Activated T-cell treated with anti-CD3 and anti-CD28 coated beads for 48 hours (primary cell): Measurements from ENCODE around the gene CDHR1.

Source experiments
- DNase-seq: peaks from one replicate; pipeline ENCODE4 v3.0.0-alpha.2; 2020; ENCODE audit warnings: low read depth

The CDHR1 gene

DNA sequence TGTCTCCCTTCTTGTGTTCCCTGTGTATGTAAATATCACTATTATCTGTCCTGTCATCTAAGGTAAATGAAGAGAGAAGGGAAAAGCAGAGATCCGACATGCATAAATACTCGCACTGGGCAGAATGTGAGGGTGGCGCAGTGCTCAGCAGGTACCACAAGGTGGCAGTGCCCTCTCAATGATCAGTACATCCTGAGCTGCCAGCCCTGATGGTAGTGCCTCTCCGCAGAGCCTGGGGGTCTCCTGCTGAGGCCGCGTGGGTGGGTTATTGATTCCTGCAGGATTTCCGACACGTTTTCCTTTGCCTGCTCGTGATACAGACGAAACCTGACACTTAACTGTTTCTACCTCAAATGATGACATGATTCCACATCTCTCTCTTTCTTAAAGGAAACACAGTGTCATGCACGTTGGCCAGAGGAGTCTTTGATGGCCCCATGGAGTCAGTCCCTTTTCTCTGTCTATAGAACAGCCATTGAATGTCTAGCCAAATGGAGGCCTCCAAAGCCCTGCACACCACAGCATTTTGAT is 70.3 kb downstream of the CDHR1 start:
- peak; percentile 55 for DNase-seq

DNA sequence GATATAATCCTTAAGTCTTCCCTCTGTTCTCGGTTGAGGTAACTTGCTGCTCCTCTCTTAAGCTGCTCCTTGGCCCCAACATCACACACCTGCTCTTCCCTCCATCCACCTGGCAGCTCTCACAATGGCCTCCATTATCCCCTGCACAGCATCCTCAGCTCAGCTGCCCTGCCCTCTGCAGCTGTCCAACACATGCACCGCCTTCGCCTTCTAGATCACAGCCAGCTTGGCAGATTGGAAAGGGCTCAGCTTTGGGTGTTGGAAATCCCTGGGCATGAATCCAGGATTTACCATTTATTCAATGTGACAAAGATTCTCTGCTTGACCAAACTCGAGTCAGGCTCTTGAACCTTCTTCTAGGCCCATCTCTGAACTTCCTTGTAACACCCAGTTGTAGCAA is 71.1 kb downstream of the CDHR1 start:
- no peak for DNase-seq

DNA sequence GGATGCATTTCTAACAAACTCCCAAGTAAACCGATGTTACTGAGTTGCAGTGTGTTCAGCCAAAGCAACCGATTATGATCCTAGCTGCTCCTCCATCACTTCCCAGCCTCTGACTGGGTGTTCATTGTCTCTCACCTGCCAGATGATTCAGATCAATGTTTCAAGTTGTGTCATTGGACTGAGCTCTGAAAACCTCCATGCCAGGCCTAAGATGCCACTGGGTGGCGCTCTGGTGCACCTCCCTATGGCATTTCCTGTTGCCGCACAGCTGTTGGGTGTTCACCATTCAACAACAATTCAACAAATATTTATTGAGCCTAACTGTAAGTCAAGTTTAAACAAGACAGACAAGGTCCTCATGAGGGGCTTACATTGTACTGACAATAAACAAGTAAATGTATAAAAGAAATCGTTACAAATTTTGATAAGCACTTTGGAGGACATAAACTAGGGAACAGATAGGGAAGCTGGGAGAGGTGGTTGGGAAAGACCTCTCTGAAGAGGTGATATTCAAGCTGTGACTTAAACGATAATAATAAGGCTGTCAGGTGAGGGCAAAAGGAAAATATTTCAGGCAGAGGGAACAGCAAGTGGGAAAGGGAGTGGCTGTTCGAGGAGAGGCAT is 73.3 kb downstream of the CDHR1 start:
- DNase-seq, result peak; percentile 83

DNA sequence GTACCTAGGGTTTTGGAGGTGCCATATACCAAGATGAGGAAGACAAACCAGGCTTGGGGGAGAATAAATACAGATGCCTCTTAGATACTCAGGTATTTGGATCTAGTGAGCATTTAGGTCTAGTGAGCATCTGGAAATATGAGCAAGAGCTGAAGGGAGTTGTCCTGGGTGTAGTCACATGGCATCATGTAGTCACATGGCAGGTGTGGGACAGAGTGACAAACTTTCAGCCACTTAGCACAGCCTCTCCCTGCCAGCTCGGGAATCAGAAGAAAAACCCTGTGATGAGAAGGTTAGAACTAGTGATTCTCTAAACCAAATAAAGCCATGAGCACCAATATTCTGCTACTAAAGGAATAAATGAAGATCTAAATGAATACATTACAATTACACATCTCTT is 74.8 kb downstream of the CDHR1 start:
- no peak for DNase-seq
